Measurements from ENCODE around the gene ENKD1.

Gene ENKD1

GRCh38 chr16:67652578-67653127 is 13.9 kb downstream of the ENKD1 start:
- peak in 8 of 58 donors; percentile 14 to 38 (median 20) for DNase-seq

- DNase-seq: no peak
These were observed 14.7 kb downstream of the ENKD1 start for GRCh38 chr16:67651847-67652246.

- DNase-seq: no peak
These were observed 15.5 kb downstream of the ENKD1 start for GRCh38 chr16:67651039-67651438.

GRCh38 chr16:67650023-67650422 is 16.5 kb downstream of the ENKD1 start:
- DNase-seq: no peak

GRCh38 chr16:67649494-67649931 is 17.0 kb downstream of the ENKD1 start:
- DNase-seq: no peak

- DNase-seq: no peak
These were observed 17.7 kb downstream of the ENKD1 start for GRCh38 chr16:67648764-67649407.

- DNase-seq: no peak
These were observed 18.3 kb downstream of the ENKD1 start for GRCh38 chr16:67648088-67648763.

- DNase-seq: no peak
These were observed 18.9 kb downstream of the ENKD1 start for GRCh38 chr16:67647681-67648080.

GRCh38 chr16:67647111-67647651 is 19.4 kb downstream of the ENKD1 start:
- no peak for DNase-seq

- DNase-seq: no peak
These were observed 21.0 kb downstream of the ENKD1 start for GRCh38 chr16:67645397-67646121.

GRCh38 chr16:67644038-67644437 is 22.5 kb downstream of the ENKD1 start:
- DNase-seq: no peak

- DNase-seq: peak in 53 of 58 donors; percentile 23 to 90 (median 70)
These were observed 24.5 kb downstream of the ENKD1 start for GRCh38 chr16:67641779-67642708.

GRCh38 chr16:67637625-67638024 is 28.9 kb downstream of the ENKD1 start:
- no peak for DNase-seq

- DNase-seq: peak in 3 of 58 donors; percentile 32 to 38 (median 34)
These were observed 29.8 kb downstream of the ENKD1 start for GRCh38 chr16:67636713-67637112.

GRCh38 chr16:67632415-67633172 is 34.0 kb downstream of the ENKD1 start:
- DNase-seq: peak in 9 of 58 donors; percentile 11 to 71 (median 38)

- no peak for DNase-seq
These were observed 38.3 kb downstream of the ENKD1 start for GRCh38 chr16:67628216-67628615.

GRCh38 chr16:67613808-67614207 is 52.7 kb downstream of the ENKD1 start:
- DNase-seq: no peak
